Activated CD4-positive, alpha-beta T cell treated with anti-CD3 and anti-CD28 coated beads, Interleukin-10, Interleukin-2, amounts not matched to agents 100 ng/mL and 50 ng/mL, durations not matched to agents 16 hours and 8 hours (primary cell): ENCODE results near the gene H1-8.
"Not testable (repeated sequence)": the region's sequence is repeated elsewhere in the genome, so short reads cannot be mapped to it uniquely, and the experiment has no call there.

ENCODE experiments used
- DNase-seq: peaks from one replicate; pipeline ENCODE4 v3.0.0-alpha.2; 2020

H1-8 gene

GRCh38 chr3:129515108-129515820 lies 27.7 kb upstream of the H1-8 start:
- DNase-seq, result not testable (repeated sequence)

- DNase-seq, result not testable (repeated sequence)
These were observed 27.0 kb upstream of the H1-8 start for GRCh38 chr3:129515821-129516432.

- no peak for DNase-seq
These were observed 25.5 kb upstream of the H1-8 start for GRCh38 chr3:129517516-129517915.

- no peak for DNase-seq
These were observed 24.9 kb upstream of the H1-8 start for GRCh38 chr3:129518038-129518561.

GRCh38 chr3:129518581-129518980 lies 24.4 kb upstream of the H1-8 start:
- no peak for DNase-seq

GRCh38 chr3:129519449-129519848 lies 23.5 kb upstream of the H1-8 start:
- DNase-seq, result no peak

- no peak for DNase-seq
These were observed 22.9 kb upstream of the H1-8 start for GRCh38 chr3:129519896-129520715.

- no peak for DNase-seq
These were observed 22.0 kb upstream of the H1-8 start for GRCh38 chr3:129520960-129521359.

- DNase-seq, result no peak
These were observed 21.4 kb upstream of the H1-8 start for GRCh38 chr3:129521611-129522010.

GRCh38 chr3:129522953-129523352 lies 20.0 kb upstream of the H1-8 start:
- no peak for DNase-seq

- DNase-seq, result no peak
These were observed 18.9 kb upstream of the H1-8 start for GRCh38 chr3:129524081-129524480.

GRCh38 chr3:129525341-129525968 lies 17.5 kb upstream of the H1-8 start:
- DNase-seq, result peak; percentile 5

- DNase-seq, result no peak
These were observed 16.7 kb upstream of the H1-8 start for GRCh38 chr3:129526121-129526900.

GRCh38 chr3:129527262-129527661 lies 15.7 kb upstream of the H1-8 start:
- DNase-seq, result no peak

GRCh38 chr3:129528589-129529100 lies 14.3 kb upstream of the H1-8 start, which contains the start of gene RHO:
Gene RHO, plus strand, starts transcription at chr3:129528639. Its CDS starts 95 bp downstream, at chr3:129528734.
- no peak for DNase-seq

- DNase-seq, result no peak
These were observed 13.4 kb upstream of the H1-8 start for GRCh38 chr3:129529436-129530210.

GRCh38 chr3:129530251-129530791 lies 12.7 kb upstream of the H1-8 start:
- DNase-seq, result no peak

- DNase-seq, result no peak
These were observed 12.2 kb upstream of the H1-8 start for GRCh38 chr3:129530821-129531220.

- DNase-seq, result no peak
These were observed 11.3 kb upstream of the H1-8 start for GRCh38 chr3:129531699-129532098.

GRCh38 chr3:129532261-129532660 lies 10.7 kb upstream of the H1-8 start:
- no peak for DNase-seq

GRCh38 chr3:129533406-129533805 lies 9.6 kb upstream of the H1-8 start:
- no peak for DNase-seq
